HG02759 (cell line): Measurements from ENCODE around the gene ENTREP1.

ENCODE experiments used
- ATAC-seq: cut with Tn5 transposase; IDR thresholded peaks from one replicate; pipeline ENCODE4 v1.9.1; 2021; ENCODE audit warnings: mild to moderate bottlenecking, moderate library complexity; ENCODE audit not compliant: unreplicated experiment

ENTREP1 gene

DNA sequence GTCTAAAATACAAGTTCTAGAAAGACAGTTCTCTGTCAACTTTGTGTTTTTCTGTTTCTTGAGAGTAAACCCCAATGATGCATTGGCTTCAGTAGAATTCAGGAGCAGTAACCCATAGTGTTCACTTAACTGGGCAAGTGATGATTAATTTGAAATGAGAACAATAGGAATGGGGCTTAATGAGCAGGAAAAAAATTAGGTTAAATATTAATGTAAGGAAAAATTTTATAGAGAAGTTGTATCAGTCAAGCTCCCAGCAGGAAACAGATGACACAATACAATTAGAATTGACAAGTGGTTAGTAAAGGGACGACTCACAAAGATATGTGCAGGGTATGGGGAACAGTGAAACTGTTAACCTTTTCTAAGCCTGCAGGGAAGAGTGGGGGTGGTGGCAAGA, 38.2 kb downstream of the ENTREP1 start:
- no peak for ATAC-seq

DNA sequence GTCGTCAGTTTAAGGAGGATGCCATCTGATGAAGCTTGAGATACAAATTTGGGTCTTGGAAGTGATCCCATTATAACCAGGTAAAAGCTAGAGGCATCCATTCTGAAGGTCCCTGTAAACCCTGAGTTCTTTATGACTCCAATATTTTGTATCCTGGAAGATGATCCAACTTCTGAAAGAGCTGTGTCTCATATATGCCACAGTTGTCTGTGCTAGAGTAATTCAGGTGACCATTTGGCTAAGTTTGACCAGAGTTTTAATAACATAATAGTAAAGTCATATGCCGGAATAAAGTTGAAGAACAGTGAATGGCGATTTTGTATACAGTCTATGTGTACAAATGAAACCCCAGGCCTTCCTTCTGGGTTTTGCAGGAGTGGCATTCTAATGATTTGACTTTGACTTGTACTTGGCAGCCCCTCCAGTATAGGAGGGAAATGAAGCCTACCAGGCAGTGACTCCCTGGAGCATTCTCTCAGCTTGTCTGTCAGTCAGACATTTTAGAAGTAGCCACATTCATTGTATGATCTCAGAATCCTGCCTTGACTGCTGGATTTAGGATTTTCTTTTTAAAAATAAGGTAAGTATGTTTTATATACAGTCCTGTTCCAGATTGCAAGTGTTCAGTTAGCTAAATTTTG, 39.6 kb downstream of the ENTREP1 start:
- ATAC-seq = no peak

DNA sequence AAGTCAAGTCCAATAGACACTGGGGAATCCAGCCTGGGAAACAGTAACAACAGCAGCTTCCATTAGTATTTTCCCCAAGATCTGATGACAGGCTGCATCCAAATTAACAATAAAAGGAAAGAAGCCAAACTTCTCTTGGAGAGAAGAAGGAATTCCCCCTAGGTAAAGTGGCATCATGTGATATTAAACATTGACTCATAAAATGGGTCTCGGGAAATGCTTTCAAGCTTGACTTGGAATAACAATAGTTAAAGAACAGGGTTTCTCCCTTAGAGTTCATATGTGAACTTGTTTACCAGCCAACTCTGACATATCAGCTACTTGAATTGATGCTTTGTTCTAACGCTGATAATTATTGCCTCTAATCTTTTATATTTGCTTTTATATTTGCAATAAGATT, 45.4 kb downstream of the ENTREP1 start:
- ATAC-seq = no peak

DNA sequence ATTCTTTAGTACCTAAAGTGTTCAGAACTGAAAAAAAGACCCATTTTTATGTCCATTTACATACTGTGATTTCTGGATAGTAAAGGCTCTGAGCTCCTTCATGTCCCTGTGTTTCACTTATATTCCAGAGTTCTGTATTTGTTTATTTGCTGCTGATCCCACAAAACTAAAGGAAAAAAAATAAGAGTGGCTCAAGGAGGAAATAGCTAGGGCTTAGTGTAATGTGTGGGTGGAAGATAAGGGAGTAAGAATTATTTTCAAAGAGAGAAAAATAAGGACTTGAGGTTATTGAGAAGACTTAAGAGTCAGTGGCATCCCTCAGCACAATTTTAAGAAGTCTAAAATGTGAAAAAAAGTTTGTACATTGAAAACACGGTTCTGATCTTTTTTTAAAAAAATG, 46.0 kb downstream of the ENTREP1 start:
- no peak for ATAC-seq

GRCh38 chr9:69376651-69377050, 51.6 kb downstream of the ENTREP1 start:
- ATAC-seq = no peak

GRCh38 chr9:69377291-69377690, 52.3 kb downstream of the ENTREP1 start:
- no peak for ATAC-seq

- ATAC-seq = no peak
Observed at GRCh38 chr9:69377981-69378380, 53.0 kb downstream of the ENTREP1 start.

DNA sequence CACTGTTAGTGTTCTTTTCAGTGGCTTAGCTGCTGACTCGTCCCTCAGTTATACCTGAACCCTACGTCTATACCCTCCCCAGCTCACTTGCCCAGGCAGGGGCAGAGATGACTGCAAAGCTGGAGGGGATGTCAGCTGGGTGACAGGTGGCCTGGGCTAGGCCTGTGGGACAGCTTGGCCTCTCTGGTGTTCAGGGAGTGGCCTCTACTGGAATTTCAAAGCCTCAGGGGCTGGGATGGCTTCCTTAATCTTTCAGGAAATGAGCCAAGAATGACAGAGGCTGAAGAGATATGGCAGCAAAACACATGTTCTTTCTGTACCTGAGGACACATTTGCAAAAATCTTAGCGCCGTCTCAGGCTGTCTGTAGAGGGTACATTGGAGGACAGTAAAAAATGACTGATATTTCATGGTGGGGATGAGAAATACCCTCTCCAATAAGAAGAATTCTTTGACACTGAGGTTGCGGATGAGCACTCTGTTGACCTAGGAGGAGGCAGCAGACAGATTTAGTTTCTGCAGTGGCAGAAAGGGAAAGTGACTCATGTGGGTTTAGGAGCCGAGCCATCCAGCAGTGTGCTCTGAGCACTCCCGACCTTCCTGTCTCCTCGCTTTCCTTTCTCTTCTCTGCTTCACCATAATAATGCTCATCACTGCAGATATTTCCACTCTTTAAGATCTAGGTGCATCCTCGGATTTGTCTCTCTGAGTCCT, 54.4 kb downstream of the ENTREP1 start:
- ATAC-seq = no peak

GRCh38 chr9:69380301-69380700, 55.3 kb downstream of the ENTREP1 start:
- no peak for ATAC-seq

GRCh38 chr9:69380811-69381210, 55.8 kb downstream of the ENTREP1 start:
- ATAC-seq = no peak

DNA sequence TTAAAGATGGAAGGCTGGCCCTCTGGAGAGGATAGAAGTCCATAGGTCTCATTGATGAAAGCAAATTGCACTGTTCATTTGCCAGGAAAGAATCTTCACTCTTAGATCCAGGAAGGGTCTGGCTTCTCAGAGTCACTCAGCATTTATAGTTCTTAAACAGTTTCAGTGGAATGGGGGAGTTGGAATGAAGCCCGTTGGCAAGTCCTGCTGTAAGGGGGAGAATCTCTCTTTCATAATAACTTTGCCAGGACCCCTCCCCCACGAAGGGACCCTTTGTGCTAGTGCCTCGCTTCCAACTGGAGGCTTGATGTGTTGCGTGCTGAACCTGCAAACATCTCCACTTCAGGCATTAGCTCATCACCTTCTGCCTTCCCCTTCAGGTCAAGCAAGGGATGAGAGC, 57.1 kb downstream of the ENTREP1 start:
- ATAC-seq = no peak

- ATAC-seq = no peak
Observed at GRCh38 chr9:69385581-69386033, 60.6 kb downstream of the ENTREP1 start.

DNA sequence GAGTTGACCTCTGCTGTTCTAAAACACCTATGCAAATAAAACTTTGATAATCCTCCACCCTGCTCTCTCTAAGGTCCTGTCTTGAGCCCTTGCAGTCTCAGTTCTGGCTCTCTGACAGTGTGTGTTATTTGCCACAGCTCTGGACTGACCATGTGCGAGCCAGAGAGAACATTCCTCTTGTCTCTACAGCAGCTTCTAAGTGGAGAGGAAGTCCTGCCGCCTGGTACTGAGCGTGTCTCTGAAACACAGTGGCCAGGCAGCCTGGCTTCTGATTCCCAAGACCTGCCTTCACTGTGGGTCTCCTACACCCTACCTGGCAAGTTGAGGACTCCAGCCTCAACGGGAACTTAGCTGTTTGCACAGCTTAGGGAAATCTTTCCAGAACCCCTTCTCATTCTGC, 61.6 kb downstream of the ENTREP1 start:
- ATAC-seq = no peak

DNA sequence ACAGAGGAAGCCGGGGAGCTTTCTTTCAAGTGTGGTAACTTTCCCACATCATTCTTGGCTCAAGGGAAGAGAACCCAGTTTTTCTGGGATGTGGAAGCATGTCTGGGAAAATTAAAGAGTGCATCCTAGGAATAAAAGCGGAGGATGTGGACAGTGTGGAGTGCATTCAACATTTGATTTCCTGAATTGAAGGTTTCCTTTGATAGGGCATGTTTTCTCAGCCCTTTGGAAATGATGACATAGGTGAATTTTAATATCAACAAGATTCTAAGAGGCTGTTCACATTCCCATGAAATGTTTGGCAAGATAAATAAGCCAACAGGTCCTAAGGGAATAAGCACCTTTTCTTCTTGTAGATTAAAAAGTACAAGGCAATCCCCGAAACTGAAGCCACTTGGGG, 63.6 kb downstream of the ENTREP1 start:
- ATAC-seq = no peak

DNA sequence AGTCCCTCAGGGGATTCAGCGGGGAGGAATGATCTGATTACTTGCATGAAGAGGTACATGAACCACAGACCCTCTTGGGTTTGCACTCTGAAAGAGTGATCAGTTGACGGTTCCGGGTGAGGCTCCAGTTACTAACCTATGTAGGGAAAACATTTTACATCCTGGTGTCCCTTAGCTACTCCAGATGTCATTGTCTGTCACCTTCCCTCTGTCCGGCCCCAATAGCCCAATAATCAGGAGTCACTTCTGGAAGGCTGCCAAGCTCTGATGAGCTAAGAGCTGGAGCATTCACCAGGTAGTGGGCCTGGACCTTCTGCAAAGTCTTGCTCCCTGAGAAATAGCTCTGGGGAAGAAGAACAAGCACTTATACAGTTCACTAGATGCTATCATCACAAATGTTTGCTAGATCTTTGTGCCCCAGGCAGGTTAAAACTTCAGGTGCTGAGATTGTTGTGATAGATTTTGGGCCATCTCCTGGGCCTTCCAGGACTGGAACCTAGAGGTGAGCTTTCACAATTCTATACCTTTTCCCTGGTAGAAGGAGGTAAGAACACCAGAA, 64.5 kb downstream of the ENTREP1 start:
- no peak for ATAC-seq

DNA sequence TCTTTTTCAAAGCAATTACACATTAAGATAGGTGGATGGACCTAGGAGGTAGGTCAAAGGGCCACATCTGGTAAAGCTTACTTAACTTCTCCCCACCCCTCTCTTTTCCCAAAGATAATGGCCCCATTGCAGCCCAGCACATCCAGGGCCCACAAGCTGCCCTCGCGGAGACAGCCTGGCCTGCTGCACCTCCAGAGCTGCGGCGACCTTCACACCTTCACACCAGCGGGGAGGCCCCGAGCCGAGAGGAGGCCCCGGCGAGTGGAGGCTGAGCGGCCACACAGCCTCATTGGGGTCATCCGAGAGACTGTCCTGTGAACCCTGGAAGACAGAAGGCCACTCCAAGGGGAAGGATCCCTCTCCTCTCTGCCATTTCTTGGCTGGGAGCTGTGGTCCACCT, 66.5 kb downstream of the ENTREP1 start:
- no peak for ATAC-seq

DNA sequence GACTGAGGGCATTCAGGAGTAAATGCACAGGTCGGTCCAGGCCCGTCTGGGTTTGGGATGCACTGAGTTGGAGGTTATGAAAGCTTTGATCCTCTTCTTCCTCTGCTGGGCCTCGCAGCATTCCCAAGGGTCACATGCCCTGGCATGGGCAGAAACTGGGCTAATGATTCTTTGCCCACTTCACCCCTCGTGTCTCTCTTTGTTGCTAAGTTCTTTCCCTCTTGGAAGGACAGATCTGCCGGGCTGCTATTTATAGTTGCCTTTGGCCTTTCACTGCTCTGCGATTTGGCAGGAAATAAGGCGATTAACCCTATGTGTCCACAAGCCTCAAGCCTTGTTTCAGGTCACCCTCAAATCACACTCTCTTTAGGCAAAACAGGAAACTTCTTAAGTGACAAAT, 66.9 kb downstream of the ENTREP1 start:
- no peak for ATAC-seq

GRCh38 chr9:69392826-69393225, 67.8 kb downstream of the ENTREP1 start:
- ATAC-seq = no peak

GRCh38 chr9:69393425-69393824, 68.4 kb downstream of the ENTREP1 start:
- no peak for ATAC-seq

GRCh38 chr9:69395718-69396117, 70.7 kb downstream of the ENTREP1 start:
- no peak for ATAC-seq

DNA sequence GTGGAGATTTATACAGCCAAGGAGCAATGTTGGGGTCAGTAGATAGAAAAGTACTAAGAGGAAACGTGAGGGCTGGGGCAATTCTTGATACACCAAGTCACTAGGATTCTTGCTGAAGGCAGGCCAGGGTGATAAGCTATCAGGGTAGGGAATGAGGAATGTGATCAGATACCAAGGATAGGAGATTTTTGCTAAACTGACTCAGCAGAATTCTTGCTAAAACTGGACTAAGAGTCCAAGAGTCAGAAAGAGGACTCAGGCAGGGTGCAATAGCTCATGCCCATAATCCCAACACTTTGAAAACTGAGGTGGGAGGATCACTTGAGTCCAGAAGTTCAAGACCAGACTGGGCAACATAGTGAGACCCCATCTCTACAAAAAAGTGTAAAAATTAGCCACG, 71.7 kb downstream of the ENTREP1 start:
- ATAC-seq = no peak
